ENCODE measurements around the gene AKT2.
"Not testable (repeated sequence)": the region's sequence is repeated elsewhere in the genome, so short reads cannot be mapped to it uniquely, and the experiment has no call there.

Gene AKT2

GRCh38 chr19:40225440-40226305, 59.5 kb downstream of the AKT2 start:
- peak overlapping the region; percentile 11 for H3K4me3 ChIP-seq (ENCODE audit: low read length)

DNA sequence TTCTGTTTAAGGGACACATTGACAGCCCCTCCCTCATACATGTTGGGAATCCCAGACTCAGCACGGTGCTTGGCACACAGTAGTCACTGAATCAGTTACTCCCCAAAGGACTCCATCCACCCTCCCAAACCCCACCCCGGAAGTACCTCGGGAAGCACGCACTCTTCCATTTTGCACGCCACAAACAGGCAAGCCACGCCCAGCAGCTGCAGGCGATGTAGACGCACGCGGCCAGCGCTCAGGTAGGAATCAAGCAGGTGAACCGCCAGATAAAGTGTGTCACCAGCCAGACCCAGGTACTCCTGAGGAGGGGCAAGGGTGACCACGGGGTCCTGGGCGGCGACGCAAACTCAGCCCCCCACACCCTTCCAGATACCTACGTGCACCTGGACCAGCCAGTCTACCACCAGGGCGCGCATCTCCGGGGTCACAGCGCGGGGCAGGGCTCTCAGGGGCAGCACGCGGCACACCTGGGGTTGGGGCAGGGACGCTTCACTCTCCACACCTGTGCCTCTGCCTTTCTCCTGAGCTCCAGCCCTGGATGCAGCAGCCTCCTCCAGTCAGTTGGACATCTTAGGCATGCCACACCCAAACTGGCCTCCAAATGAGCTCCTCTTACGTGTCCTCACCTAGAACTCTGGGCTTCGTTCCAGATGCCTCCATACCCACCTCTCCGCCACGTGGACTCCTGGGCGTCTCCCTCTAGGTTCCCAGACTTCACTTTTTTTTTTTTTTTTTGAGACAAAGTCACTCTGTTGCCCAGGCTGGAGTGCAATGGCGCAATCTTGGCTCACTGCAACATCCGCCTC, 60.6 kb downstream of the AKT2 start:
- no peak for TF ChIP-seq CTCF (IDR thresholded peaks at IDR 0.05; ENCODE audit: insufficient read depth, low read depth, low read length, missing control alignments)
- peak; percentile 87 for DNase-seq (ENCODE audit: low read depth)
- no peak overlapping the region for H3K4me3 ChIP-seq (ENCODE audit: low read length)

More at GRCh38 chr19:40225440-40226305, 59.5 kb downstream of the AKT2 start:
- no peak for DNase-seq (ENCODE audit: low read depth)
- TF ChIP-seq CTCF (IDR thresholded peaks at IDR 0.05; ENCODE audit: insufficient read depth, low read depth, low read length, missing control alignments) = no peak

DNA sequence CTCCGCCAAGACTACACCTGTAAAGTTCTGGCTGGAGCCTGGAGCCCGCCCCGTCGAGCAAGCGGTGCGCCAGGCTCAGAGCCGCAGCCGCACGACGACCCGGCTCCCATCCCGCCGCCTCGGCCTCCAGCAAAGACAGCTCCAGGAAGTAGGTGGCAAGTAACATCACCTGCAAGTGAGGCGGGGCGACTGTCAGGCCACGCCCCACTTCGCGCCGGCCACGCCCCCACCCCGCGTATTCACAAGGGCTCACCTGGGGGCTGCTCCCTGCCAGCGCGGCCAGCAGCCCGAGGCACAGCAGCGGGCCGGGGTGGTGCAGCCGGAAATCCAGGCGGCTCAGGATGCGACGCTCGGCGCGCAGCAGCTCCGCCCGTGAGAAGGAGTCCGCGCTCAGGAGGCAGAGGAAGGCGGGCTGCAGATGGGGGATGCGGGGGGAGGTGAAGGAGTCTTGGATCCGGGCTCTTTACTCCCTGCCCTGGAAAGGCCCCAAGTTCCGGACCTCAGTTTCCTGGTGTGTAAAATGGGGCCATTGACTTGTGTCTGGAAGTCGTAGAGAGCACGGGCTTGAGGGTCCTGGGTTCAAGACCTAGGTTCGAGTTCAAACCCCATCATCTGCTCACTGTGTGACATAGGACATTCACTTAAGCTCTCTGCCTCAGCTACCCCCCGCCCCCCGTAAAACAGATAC, 61.9 kb downstream of the AKT2 start:
- DNase-seq (ENCODE audit: low read depth) = peak; percentile 54

DNA sequence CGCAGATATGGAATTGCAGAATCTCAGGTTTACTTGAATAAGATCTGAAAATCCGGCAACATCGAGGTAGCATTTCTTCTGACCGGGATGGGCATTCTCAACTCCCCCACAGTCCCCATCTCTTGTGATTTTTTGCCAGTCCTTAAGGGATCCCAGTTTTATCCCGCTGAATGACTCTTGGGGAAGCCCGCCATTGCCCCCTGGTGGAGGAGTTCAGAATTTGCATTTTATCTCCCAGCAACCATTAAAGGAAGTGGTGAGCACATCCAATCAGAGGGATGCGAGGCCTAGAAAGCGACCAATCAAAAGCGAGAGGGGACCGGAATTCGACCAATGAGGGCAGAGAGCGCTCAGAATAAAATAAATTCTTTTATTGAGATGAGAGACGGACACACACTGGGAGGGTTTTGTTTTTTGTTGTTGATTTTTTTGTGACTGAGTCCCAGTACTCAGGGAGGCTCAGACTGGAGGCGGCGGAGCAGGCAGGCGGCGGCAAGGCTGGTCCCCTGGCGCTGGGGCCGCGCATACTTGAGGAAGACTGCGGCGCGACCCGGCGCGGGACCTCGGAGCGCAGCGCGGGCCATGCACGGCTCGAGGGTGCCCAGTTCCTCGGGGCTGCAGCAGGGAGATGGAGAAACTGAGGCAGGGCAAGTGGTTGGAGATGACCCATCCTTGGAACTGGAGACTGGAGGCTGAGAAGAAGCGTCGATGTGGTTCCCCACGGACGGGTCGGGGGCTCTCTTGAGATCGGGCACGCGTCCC, 63.1 kb downstream of the AKT2 start:
- TF ChIP-seq CTCF (IDR thresholded peaks at IDR 0.05; ENCODE audit: insufficient read depth, low read depth, low read length, missing control alignments) = peak; percentile 91
- H3K4me3 ChIP-seq (ENCODE audit: low read length) = no peak overlapping the region
- DNase-seq (ENCODE audit: low read depth) = peak; percentile 91

More for the DNA sequence above, 61.9 kb downstream of the AKT2 start:
- no peak overlapping the region for H3K4me3 ChIP-seq (ENCODE audit: low read length)
- no peak for TF ChIP-seq CTCF (IDR thresholded peaks at IDR 0.05; ENCODE audit: insufficient read depth, low read depth, low read length, missing control alignments)

- no peak for DNase-seq (ENCODE audit: low read depth)
- TF ChIP-seq CTCF (IDR thresholded peaks at IDR 0.05; ENCODE audit: insufficient read depth, low read depth, low read length, missing control alignments) = no peak
- H3K4me3 ChIP-seq (ENCODE audit: low read length) = no peak overlapping the region
Observed at GRCh38 chr19:40220674-40221073, 64.5 kb downstream of the AKT2 start.

GRCh38 chr19:40219721-40220276, 65.3 kb downstream of the AKT2 start:
- peak; percentile 88 for DNase-seq (ENCODE audit: low read depth)
- H3K4me3 ChIP-seq (ENCODE audit: low read length) = no peak overlapping the region

GRCh38 chr19:40219029-40219428, 66.1 kb downstream of the AKT2 start:
- H3K4me3 ChIP-seq (ENCODE audit: low read length); DNase-seq (ENCODE audit: low read depth): not testable (repeated sequence)

More at GRCh38 chr19:40219721-40220276, 65.3 kb downstream of the AKT2 start:
- TF ChIP-seq CTCF (IDR thresholded peaks at IDR 0.05; ENCODE audit: insufficient read depth, low read depth, low read length, missing control alignments) = no peak
